Ovary (tissue), 9 donors: ENCODE data around the gene ADAMTS17. TPM values are rescaled to one million over a fixed set of nuclear protein-coding genes. Genes with fewer than 3 reads are reported as not detected.

ENCODE experiments used
- DNase-seq, 5 donors: peaks; one replicate each; pipeline ENCODE4 v3.0.0-alpha.2; 2019 to 2020
- H3K27ac ChIP-seq, 2 donors: fragments of 200-600 bp; one replicate each; pipeline versions ENCODE4 v1.5.1 to v1.8.0; 2019 to 2022
- H3K27me3 ChIP-seq: fragments of 200-600 bp; one replicate; pipeline ENCODE4 v1.8.0; 2022
- H3K36me3 ChIP-seq: fragments of 200-600 bp; sonication (generic); one replicate; pipeline ENCODE4 v1.5.1; 2019
- H3K4me1 ChIP-seq: one replicate; pipeline ENCODE4 v1.8.1; 2013; ENCODE audit warnings: mild to moderate bottlenecking, moderate library complexity; ENCODE audit not compliant: insufficient read depth
- H3K4me3 ChIP-seq: fragments of 200-600 bp; sonication (generic); one replicate; pipeline ENCODE4 v1.5.1; 2017
- H3K9me3 ChIP-seq, 2 donors: fragments of 200-600 bp in 1 of 2; sonication (generic) in 1 of 2; one replicate each; pipeline versions ENCODE4 v1.5.1 to v1.8.1; 2013 to 2019; ENCODE audit warnings: mild to moderate bottlenecking in 1 of 2, moderate library complexity in 1 of 2
- EP300 ChIP-seq: sonication (generic); formaldehyde crosslinking; IDR thresholded peaks from one replicate; pipeline ENCODE4 v1.6.1; 2017; ENCODE audit warnings: antibody characterized with exemption
- POLR2A ChIP-seq: fragments of 450-650 bp; IDR thresholded peaks from one replicate; pipeline ENCODE4 v1.6.1; 2017; ENCODE audit warnings: antibody characterized with exemption, mild to moderate bottlenecking, moderate library complexity
- WGBS, 3 donors: extraction: QIAGEN DNeasy Blood & Tissue Kit in 1 of 3; methylation state at CpG; one replicate each; pipeline versions ENCODE4 v1.1.5 to v1.1.7; 2013 to 2017; 5-methylcytosine and 5-hydroxymethylcytosine counted together
- intact Hi-C, 4 donors: fragments of 100-400 bp; cut with DNase I; formaldehyde crosslinking; loops; one replicate each; pipeline versions ENCODE4 v1.11.0 to v1.15.1; 2022 to 2023
- polyA plus RNA-seq, 2 donors: library from polyadenylated mRNA; stranded (reverse); fragments of 200-250 nt in 1 of 2; fragments of 350-450 nt in 1 of 2; fragmentation: Illumina TruSeq in 1 of 2; extraction: RNeasy Lipid Tissue Mini Kit (QIAGEN cat#74804) in 1 of 2; gene quantifications; one replicate each; pipeline ENCODE4 v1.2.3, GENCODE V29; 2013 to 2014
- total RNA-seq, 7 donors: library from RNA; depleted of rRNA in 2 of 7; stranded (reverse); fragments of >200 nt in 2 of 7; fragmentation: NEBNext Ultra II Directional in 3 of 7; extraction: Animal tissue kit (Norgen Biotek cat#: 25700) in 3 of 7; gene quantifications; one replicate each; pipeline versions ENCODE4 v1.1.0 to v1.2.4, GENCODE V29; 2016 to 2023
- TF ChIP-seq, protein P1 (sequence below), 3 donors: fragments of 450-650 bp in 2 of 3; fragments of 200-600 bp in 1 of 3; IDR thresholded peaks; one replicate each; pipeline versions ENCODE4 v1.5.1 to v1.8.0; 2016 to 2022; ENCODE audit warnings: antibody characterized with exemption in 3 of 3, mild to moderate bottlenecking in 1 of 3
- donor health status: DM: no; HTN: no; CAD: no; lungs with moderate emphysema.
- donor health status: DM: no; HTN: no; CAD: no.
- donor health status: Bipolar disorder and iron deficiency.
- donor health status: DM: yes; HTN: yes; CAD: no.
- donor health status: DM: no; HTN: no; CAD: no.
- donor health status: DM: yes; HTN: yes; CAD: no.

The ADAMTS17 gene
- total and polyA plus RNA-seq, 9 donors: 1.3 to 11.3 (median 5.9) TPM

DNA sequence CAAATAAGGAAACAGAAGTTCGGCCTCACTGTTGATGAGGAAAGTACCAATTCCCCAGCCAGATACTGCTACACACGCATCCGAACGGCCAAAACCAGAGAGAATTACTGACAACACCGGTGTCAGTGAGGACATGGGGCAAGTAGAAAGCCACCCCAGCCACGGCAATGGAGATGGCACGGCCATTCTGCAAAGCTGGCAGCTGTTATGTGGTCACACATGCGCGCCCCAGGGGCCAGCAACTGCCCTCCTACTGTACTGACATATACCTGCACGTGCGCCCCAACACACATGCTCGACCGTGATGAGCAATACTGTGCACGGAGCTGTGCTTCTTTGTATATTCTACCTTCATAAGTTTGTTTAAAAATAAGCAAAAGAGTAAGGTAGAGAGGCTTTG is 217.4 kb downstream of the ADAMTS17 start:
- Histone ChIP-seq H3K27me3 (no peaks in the 10 kb centered on the region), H3K36me3 (no peaks in the 10 kb centered on the region), H3K4me1 (peaks cover 8% of the 10 kb centered on the region), H3K4me3 (no peak overlapping the region), H3K27ac (peak overlapping the region in 1 of 2 donors; percentile 82), H3K9me3 (no peaks in the 10 kb centered on the region)
- WGBS, 3 donors: 95 to 97% (median 96%) methylated on average over 14 of the region's 14 CpGs
- intact Hi-C loops: no loop called here
- no peak for DNase-seq
- TF ChIP-seq POLR2A: no peak
- TF ChIP-seq, protein P1, sequence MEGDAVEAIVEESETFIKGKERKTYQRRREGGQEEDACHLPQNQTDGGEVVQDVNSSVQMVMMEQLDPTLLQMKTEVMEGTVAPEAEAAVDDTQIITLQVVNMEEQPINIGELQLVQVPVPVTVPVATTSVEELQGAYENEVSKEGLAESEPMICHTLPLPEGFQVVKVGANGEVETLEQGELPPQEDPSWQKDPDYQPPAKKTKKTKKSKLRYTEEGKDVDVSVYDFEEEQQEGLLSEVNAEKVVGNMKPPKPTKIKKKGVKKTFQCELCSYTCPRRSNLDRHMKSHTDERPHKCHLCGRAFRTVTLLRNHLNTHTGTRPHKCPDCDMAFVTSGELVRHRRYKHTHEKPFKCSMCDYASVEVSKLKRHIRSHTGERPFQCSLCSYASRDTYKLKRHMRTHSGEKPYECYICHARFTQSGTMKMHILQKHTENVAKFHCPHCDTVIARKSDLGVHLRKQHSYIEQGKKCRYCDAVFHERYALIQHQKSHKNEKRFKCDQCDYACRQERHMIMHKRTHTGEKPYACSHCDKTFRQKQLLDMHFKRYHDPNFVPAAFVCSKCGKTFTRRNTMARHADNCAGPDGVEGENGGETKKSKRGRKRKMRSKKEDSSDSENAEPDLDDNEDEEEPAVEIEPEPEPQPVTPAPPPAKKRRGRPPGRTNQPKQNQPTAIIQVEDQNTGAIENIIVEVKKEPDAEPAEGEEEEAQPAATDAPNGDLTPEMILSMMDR (IDR thresholded peaks at IDR 0.05): no peak
- TF ChIP-seq EP300: no peak

- DNase-seq: peak in 1 of 5 donors; percentile 6
Measured at GRCh38 chr15:100123611-100124010, 218.2 kb downstream of the ADAMTS17 start.

GRCh38 chr15:100121285-100121684 is 220.5 kb downstream of the ADAMTS17 start:
- intact Hi-C loops: no loop called here
- H3K27ac ChIP-seq: no peak overlapping the region
- no peaks in the 10 kb centered on the region for H3K36me3 ChIP-seq
- no peaks in the 10 kb centered on the region for H3K9me3 ChIP-seq
- H3K4me1 ChIP-seq: peaks cover 15% of the 10 kb centered on the region
- no peak for DNase-seq
- H3K4me3 ChIP-seq: no peak overlapping the region
- 95 to 96% (median 96%) methylated on average over 2 of the region's 2 CpGs for WGBS, 3 donors
- TF ChIP-seq, protein P1 (IDR thresholded peaks at IDR 0.05): no peak
- TF ChIP-seq EP300 (no peak), POLR2A (no peak)
- H3K27me3 ChIP-seq: no peaks in the 10 kb centered on the region

More at GRCh38 chr15:100123611-100124010, 218.2 kb downstream of the ADAMTS17 start:
- 89 to 92% (median 90%) methylated on average over 9 of the region's 9 CpGs for WGBS, 3 donors
- no peak overlapping the region for H3K27ac ChIP-seq
- peaks cover 8% of the 10 kb centered on the region for H3K4me1 ChIP-seq
- TF ChIP-seq POLR2A: no peak
- TF ChIP-seq, protein P1 (IDR thresholded peaks at IDR 0.05): no peak
- TF ChIP-seq EP300: no peak
- no peaks in the 10 kb centered on the region for H3K9me3 ChIP-seq
- H3K36me3 ChIP-seq: no peaks in the 10 kb centered on the region
- intact Hi-C loops: no loop called here
- no peaks in the 10 kb centered on the region for H3K27me3 ChIP-seq
- no peak overlapping the region for H3K4me3 ChIP-seq

DNA sequence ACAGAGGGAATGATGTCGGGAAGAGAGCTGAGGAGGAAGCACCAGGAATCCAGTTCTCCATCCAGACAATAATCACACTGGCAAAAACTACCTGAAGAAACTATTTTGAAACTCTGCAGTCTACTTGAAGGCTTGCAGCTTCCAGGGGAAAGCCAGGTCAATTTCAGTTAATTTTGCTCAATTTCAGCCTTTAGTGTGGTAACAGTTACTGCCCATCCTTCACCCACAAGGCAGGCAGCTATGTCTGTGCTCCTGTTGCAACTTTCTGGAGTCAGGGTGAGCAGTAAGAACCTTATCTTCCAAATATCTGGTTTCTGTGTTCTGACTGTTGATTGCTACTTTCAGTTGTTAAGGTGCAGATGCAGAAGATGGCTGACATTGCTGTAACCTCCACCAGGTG is 221.7 kb downstream of the ADAMTS17 start:
- peaks cover 9% of the 10 kb centered on the region for H3K4me1 ChIP-seq
- no peak overlapping the region for H3K27ac ChIP-seq
- no peak for TF ChIP-seq POLR2A
- TF ChIP-seq EP300: no peak
- TF ChIP-seq, protein P1 (IDR thresholded peaks at IDR 0.05): no peak
- WGBS, 3 donors: 96 to 100% (median 100%) methylated on average over 1 of the region's 1 CpG
- H3K4me3 ChIP-seq: no peak overlapping the region
- H3K27me3 ChIP-seq: no peaks in the 10 kb centered on the region
- H3K9me3 ChIP-seq: no peaks in the 10 kb centered on the region
- H3K36me3 ChIP-seq: no peaks in the 10 kb centered on the region
- intact Hi-C loops: no loop called here
- no peak for DNase-seq
